ES-I3 (cell line): ENCODE data around the gene RAPGEF6.
A peak's percentile ranks its signal among the peaks of the same experiment; 100 is the strongest.

ENCODE experiments used
- H3K36me3 ChIP-seq: 2 replicates; pipeline ENCODE4 v1.6.1; 2013; ENCODE audit warnings: mild to moderate bottlenecking, low read length, control low read depth, moderate library complexity; ENCODE audit not compliant: insufficient read depth
- H3K4me1 ChIP-seq: 2 replicates; pipeline ENCODE4 v1.6.1; 2013; ENCODE audit warnings: mild to moderate bottlenecking, control low read depth, low read length; ENCODE audit not compliant: insufficient read depth
- H3K9ac ChIP-seq: 2 replicates; pipeline ENCODE4 v1.6.1; 2013; ENCODE audit warnings: low read depth, mild to moderate bottlenecking, low read length, moderate library complexity
- H3K9me3 ChIP-seq: 2 replicates; pipeline ENCODE4 v1.6.1; 2013; ENCODE audit warnings: mild to moderate bottlenecking, low read length, moderate library complexity; ENCODE audit not compliant: control insufficient read depth, insufficient read depth

The RAPGEF6 gene

GRCh38 chr5:131659841-131660240, 24.8 kb upstream of the RAPGEF6 start:
- Histone ChIP-seq H3K9ac (no peak overlapping the region), H3K4me1 (no peaks in the 10 kb centered on the region), H3K36me3 (peaks cover 3% of the 10 kb centered on the region), H3K9me3 (no peaks in the 10 kb centered on the region; the same call in 1 of the 2 replicates)

DNA sequence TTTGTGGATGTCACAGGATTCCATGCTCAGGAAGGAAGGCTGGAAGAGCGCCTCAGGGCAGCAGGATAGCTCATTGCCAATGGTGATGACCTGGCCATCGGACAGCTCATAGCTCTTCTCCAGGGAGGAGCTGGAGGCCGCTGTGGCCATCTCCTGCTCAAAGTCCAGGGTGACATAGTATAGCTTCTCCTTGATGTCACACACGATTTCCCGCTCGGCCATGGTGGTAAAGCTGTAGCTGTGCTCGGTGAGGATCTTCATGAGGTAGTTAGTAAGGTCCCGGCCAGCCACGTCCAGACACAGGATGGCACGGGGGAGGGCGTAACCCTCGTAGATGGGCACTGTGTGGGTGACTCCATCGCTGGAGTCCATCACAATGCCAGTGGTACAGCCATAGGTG, 24.3 kb upstream of the RAPGEF6 start:
- Histone ChIP-seq H3K36me3 (peaks cover 3% of the 10 kb centered on the region), H3K9ac (no peak overlapping the region)

GRCh38 chr5:131654776-131655175, 19.7 kb upstream of the RAPGEF6 start:
- Histone ChIP-seq H3K36me3 (peaks cover 7% of the 10 kb centered on the region), H3K9ac (no peak overlapping the region), H3K4me1 (no peaks in the 10 kb centered on the region), H3K9me3 (no peaks in the 10 kb centered on the region)

More for the DNA sequence above, 24.3 kb upstream of the RAPGEF6 start:
- H3K9me3 ChIP-seq = no peaks in the 10 kb centered on the region; the same call in 1 of the 2 replicates
- H3K4me1 ChIP-seq = no peaks in the 10 kb centered on the region

DNA sequence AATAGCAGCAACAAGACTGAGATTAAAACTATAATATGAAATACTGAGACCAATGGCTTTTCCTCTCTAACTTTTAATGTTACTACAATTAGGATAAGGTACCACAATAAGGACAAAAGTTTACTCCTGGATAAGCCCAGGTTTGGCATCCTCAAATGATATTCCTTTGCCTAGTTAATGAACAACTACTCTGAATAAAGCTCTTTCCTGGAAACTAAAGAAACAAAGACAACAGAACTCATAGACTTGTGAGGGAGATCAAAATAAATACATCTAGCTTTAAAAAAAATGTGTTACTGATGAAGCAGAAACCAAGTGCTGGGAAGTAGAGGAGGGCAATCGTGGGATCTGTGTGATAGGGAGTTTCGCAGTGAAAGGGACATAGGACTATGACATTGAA, 19.3 kb upstream of the RAPGEF6 start:
- no peak overlapping the region for H3K9ac ChIP-seq
- no peaks in the 10 kb centered on the region for H3K4me1 ChIP-seq
- peaks cover 4% of the 10 kb centered on the region for H3K36me3 ChIP-seq
- H3K9me3 ChIP-seq = no peaks in the 10 kb centered on the region

GRCh38 chr5:131649161-131649560, 14.1 kb upstream of the RAPGEF6 start:
- Histone ChIP-seq H3K36me3 (peaks cover 7% of the 10 kb centered on the region), H3K4me1 (no peaks in the 10 kb centered on the region), H3K9me3 (no peaks in the 10 kb centered on the region), H3K9ac (no peak overlapping the region)

GRCh38 chr5:131647048-131647769, 12.2 kb upstream of the RAPGEF6 start:
- Histone ChIP-seq H3K36me3 (peaks cover 7% of the 10 kb centered on the region), H3K9me3 (no peaks in the 10 kb centered on the region), H3K9ac (no peak overlapping the region), H3K4me1 (no peaks in the 10 kb centered on the region)

- H3K9me3 ChIP-seq = no peaks in the 10 kb centered on the region
- no peaks in the 10 kb centered on the region for H3K4me1 ChIP-seq
- no peak overlapping the region for H3K9ac ChIP-seq
- H3K36me3 ChIP-seq = peaks cover 3% of the 10 kb centered on the region; the same call in 1 of the 2 replicates
These were observed 9.8 kb upstream of the RAPGEF6 start for GRCh38 chr5:131644822-131645221.

- H3K36me3 ChIP-seq = peaks cover 3% of the 10 kb centered on the region; the same call in 1 of the 2 replicates
- H3K4me1 ChIP-seq = no peaks in the 10 kb centered on the region
- H3K9ac ChIP-seq = no peak overlapping the region
- H3K9me3 ChIP-seq = no peaks in the 10 kb centered on the region
These were observed 9.3 kb upstream of the RAPGEF6 start for GRCh38 chr5:131644370-131644769.

GRCh38 chr5:131641494-131641893, 6.5 kb upstream of the RAPGEF6 start:
- no peaks in the 10 kb centered on the region for H3K36me3 ChIP-seq
- peaks cover 3% of the 10 kb centered on the region for H3K4me1 ChIP-seq
- H3K9me3 ChIP-seq = no peaks in the 10 kb centered on the region
- no peak overlapping the region for H3K9ac ChIP-seq

GRCh38 chr5:131640043-131640856, 5.2 kb upstream of the RAPGEF6 start:
- H3K4me1 ChIP-seq = peaks cover 5% of the 10 kb centered on the region
- no peaks in the 10 kb centered on the region for H3K9me3 ChIP-seq
- no peaks in the 10 kb centered on the region for H3K36me3 ChIP-seq
- H3K9ac ChIP-seq = no peak overlapping the region

DNA sequence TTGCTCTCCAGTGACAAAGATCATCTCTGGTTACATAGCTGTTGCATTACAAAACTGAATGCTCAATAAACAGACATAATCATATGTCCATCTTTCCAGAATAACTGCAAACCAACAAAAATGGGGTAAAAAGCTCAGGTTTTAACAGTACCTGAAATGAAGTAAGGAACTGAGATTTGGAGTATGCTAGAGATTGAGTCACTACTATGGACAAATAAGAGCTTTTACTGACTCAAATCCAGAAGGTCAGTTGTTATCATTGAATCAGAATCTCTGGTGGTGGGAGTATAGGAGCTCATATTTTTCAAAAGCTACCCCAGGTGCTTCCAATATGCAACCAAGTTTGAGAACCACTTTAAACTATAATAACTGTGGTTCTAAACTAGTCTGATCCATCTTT, 4.1 kb upstream of the RAPGEF6 start:
- Histone ChIP-seq H3K36me3 (no peaks in the 10 kb centered on the region), H3K9me3 (no peaks in the 10 kb centered on the region), H3K4me1 (peaks cover 5% of the 10 kb centered on the region), H3K9ac (no peak overlapping the region)

DNA sequence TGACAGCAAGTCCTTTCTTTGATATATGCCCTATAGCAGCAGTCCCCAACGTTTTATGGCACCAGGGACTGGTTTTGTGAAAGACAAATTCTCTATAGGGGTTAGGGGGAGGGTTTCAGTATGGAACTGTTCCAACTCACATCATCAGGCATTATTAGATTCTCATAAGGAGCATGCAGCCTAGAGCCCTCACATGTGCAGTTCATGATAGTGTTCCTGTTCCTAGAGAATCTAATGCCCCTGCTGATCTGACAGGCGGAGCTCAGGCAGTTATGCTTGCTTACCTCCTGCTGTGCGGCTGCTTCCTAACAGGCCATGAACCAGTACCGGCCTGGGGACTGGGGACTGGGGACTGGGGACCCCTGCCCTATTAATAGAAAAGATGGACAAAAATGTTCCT, 2.7 kb upstream of the RAPGEF6 start:
- no peaks in the 10 kb centered on the region for H3K9me3 ChIP-seq
- no peaks in the 10 kb centered on the region for H3K36me3 ChIP-seq
- H3K9ac ChIP-seq = no peak overlapping the region
- peaks cover 5% of the 10 kb centered on the region for H3K4me1 ChIP-seq

DNA sequence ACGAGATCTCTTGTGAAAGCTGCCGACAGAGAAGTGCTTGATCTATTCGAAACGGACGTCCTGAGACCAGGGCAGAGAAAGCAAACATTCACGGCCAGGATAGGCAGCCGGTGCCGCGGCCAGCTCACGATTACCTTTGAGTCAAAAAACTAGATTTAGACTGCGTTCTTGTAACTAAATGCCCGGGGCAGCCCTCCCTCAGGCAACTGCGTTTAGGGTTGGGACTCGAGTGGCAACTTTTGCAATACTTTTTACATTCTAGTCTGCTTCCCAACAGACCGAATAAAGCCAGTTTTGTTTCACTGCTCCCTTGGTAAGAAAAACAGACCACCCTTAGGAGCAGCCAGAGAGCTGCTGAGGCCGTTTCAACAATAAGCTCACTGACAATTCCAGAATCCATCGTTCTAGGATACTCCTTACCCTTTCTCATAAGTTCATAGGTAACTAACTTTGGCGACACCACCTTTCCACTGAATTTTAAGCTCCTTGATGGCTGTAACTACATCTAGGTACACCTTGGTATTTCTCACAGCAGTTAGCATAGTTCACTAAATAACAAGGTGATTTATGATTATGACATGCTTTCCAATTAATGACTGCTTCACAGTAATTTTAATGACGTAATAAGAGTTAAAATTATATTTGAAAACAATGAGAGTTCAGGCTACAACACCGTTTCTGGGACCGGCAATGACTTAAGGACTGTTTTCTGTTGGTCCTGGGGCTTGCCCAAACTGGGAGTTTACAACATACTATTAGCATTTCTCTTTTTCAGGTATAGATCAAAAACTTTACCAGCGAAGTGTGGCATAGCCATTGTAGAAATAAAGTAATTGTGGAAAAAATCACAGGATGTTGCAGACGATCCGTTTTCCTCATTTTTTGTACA, 899 bp upstream of the RAPGEF6 start:
- Histone ChIP-seq H3K9me3 (no peaks in the 10 kb centered on the region), H3K9ac (peak overlapping the region; percentile 85), H3K4me1 (peaks cover 5% of the 10 kb centered on the region), H3K36me3 (no peaks in the 10 kb centered on the region)

- peaks cover 5% of the 10 kb centered on the region for H3K4me1 ChIP-seq
- H3K9me3 ChIP-seq = no peaks in the 10 kb centered on the region
- H3K9ac ChIP-seq = peak overlapping the region; percentile 85
- no peaks in the 10 kb centered on the region for H3K36me3 ChIP-seq
These were observed 398 bp downstream of the RAPGEF6 start for GRCh38 chr5:131634666-131634995.
